Body of pancreas (tissue), 4 donors: ENCODE data around the gene A4GNT. TPM values are rescaled to one million over a fixed set of nuclear protein-coding genes. Genes with fewer than 3 reads are reported as not detected.

Experiments used
- ATAC-seq: fragments of 150-250 bp; one replicate; pipeline ENCODE4 v1.9.1; 2016
- DNase-seq, 4 donors: peaks; one replicate each; pipeline ENCODE4 v3.0.0-alpha.2; 2019
- H3K27ac ChIP-seq, 4 donors: fragments of 200-600 bp; sonication (generic); 1 replicate in 3 of 4; 2 replicates in 1 of 4; pipeline versions ENCODE4 v1.5.1 to v1.6.1; 2016 to 2019; ENCODE audit warnings: mild to moderate bottlenecking in 1 of 4, mixed read lengths in 1 of 4, moderate library complexity in 1 of 4
- H3K27me3 ChIP-seq, 2 donors: fragments of 200-600 bp; sonication (generic); one replicate each; pipeline ENCODE4 v1.6.0; 2016; ENCODE audit warnings: mild to moderate bottlenecking in 1 of 2
- H3K36me3 ChIP-seq, 2 donors: fragments of 200-600 bp; sonication (generic); replicated peaks in 1 of 2; 2 replicates each; pipeline ENCODE4 v1.5.1; 2016; ENCODE audit warnings: low read depth in 2 of 2; ENCODE audit not compliant: insufficient read depth in 1 of 2
- H3K4me1 ChIP-seq: fragments of 200-600 bp; sonication (generic); one replicate; pipeline ENCODE4 v1.6.0; 2016
- H3K4me3 ChIP-seq, 2 donors: fragments of 200-600 bp; sonication (generic); 1 replicate in 1 of 2; 2 replicates in 1 of 2; pipeline ENCODE4 v1.5.1; 2016 to 2019
- H3K9me3 ChIP-seq, 3 donors: fragments of 200-600 bp; sonication (generic); 1 replicate in 2 of 3; 2 replicates in 1 of 3; pipeline ENCODE4 v1.5.1; 2016
- CTCF ChIP-seq, 7 experiments: fragments of 450-650 bp in 4 of 7; fragments of 200-600 bp in 3 of 7; sonication (generic) in 3 of 7; IDR thresholded peaks; one replicate each; pipeline ENCODE4 v1.5.1; 2016 to 2019; ENCODE audit warnings: antibody characterized with exemption in 7 of 7
- POLR2A ChIP-seq, 3 donors: fragments of 450-650 bp; IDR thresholded peaks; one replicate each; pipeline ENCODE4 v1.6.1; 2016; ENCODE audit warnings: antibody characterized with exemption in 3 of 3, mild to moderate bottlenecking in 2 of 3
- WGBS, 2 donors: methylation state at CpG; one replicate each; pipeline ENCODE4 v1.1.5; 2017; 5-methylcytosine and 5-hydroxymethylcytosine counted together
- intact Hi-C: fragments of 100-400 bp; cut with DNase I; formaldehyde crosslinking; loops from one replicate; pipeline ENCODE4 v1.15.1; 2023
- total RNA-seq, 2 donors: library from RNA; depleted of rRNA; stranded (reverse); fragments of >200 nt; gene quantifications; one replicate each; pipeline ENCODE4 v1.1.0, GENCODE V29; 2016

The A4GNT gene
- total RNA-seq, 2 donors from 2014 or later = 1.8 to 4.0 TPM

- H3K4me3 ChIP-seq = no peak overlapping the region
- TF ChIP-seq POLR2A (IDR thresholded peaks at IDR 0.05) = no peak
- TF ChIP-seq CTCF (IDR thresholded peaks at IDR 0.05) = no peak
- H3K36me3 ChIP-seq = no peaks in the 10 kb centered on the region
- H3K27ac ChIP-seq = no peak overlapping the region
- H3K4me1 ChIP-seq = peaks cover 13% of the 10 kb centered on the region
- intact Hi-C loops = no loop called here
- H3K27me3 ChIP-seq = no peaks in the 10 kb centered on the region
- ATAC-seq = no peak
- no peak for DNase-seq
- no peaks in the 10 kb centered on the region for H3K9me3 ChIP-seq
Observed at GRCh38 chr3:138140940-138141339, 8.8 kb upstream of the A4GNT start.

GRCh38 chr3:138139691-138140090, 7.5 kb upstream of the A4GNT start:
- Histone ChIP-seq H3K4me1 (peaks cover 26% of the 10 kb centered on the region), H3K36me3 (no peaks in the 10 kb centered on the region), H3K4me3 (no peak overlapping the region), H3K9me3 (no peaks in the 10 kb centered on the region), H3K27ac (no peak overlapping the region), H3K27me3 (no peaks in the 10 kb centered on the region)
- ATAC-seq (no peak), DNase-seq (no peak)
- no peak for TF ChIP-seq CTCF (IDR thresholded peaks at IDR 0.05)
- TF ChIP-seq POLR2A (IDR thresholded peaks at IDR 0.05) = no peak
- intact Hi-C loops = no loop called here
- WGBS, 2 donors = 46 to 73% methylated on average over 2 of the region's 2 CpGs

GRCh38 chr3:138137861-138138260, 5.7 kb upstream of the A4GNT start:
- no peak for ATAC-seq
- intact Hi-C loops = no loop called here
- no peak for DNase-seq
- Histone ChIP-seq H3K36me3 (no peaks in the 10 kb centered on the region), H3K27ac (peak overlapping the region in 1 of 4 donors; percentile 67), H3K4me1 (peaks cover 44% of the 10 kb centered on the region), H3K4me3 (no peak overlapping the region), H3K27me3 (no peaks in the 10 kb centered on the region), H3K9me3 (no peaks in the 10 kb centered on the region)
- TF ChIP-seq CTCF (IDR thresholded peaks at IDR 0.05) = no peak
- TF ChIP-seq POLR2A (IDR thresholded peaks at IDR 0.05) = no peak
- 54 to 59% methylated on average over 2 of the region's 2 CpGs for WGBS, 2 donors

GRCh38 chr3:138136201-138136600, 4.0 kb upstream of the A4GNT start:
- H3K36me3 ChIP-seq = no peaks in the 10 kb centered on the region
- no peak for DNase-seq
- no peak overlapping the region for H3K4me3 ChIP-seq
- peaks cover 47% of the 10 kb centered on the region for H3K4me1 ChIP-seq
- no peaks in the 10 kb centered on the region for H3K9me3 ChIP-seq
- ATAC-seq = no peak
- H3K27ac ChIP-seq = peak overlapping the region in 3 of 4 donors; percentile 16 to 67 (median 36)
- TF ChIP-seq CTCF (IDR thresholded peaks at IDR 0.05) = no peak
- TF ChIP-seq POLR2A (IDR thresholded peaks at IDR 0.05) = no peak
- H3K27me3 ChIP-seq = no peaks in the 10 kb centered on the region
- WGBS, 2 donors = 42 to 47% methylated on average over 3 of the region's 3 CpGs
- intact Hi-C loops = no loop called here

GRCh38 chr3:138135833-138136194, 3.6 kb upstream of the A4GNT start:
- DNase-seq (no peak), ATAC-seq (peak; percentile 34)
- TF ChIP-seq POLR2A (IDR thresholded peaks at IDR 0.05) (no peak), CTCF (IDR thresholded peaks at IDR 0.05) (no peak)
- intact Hi-C loops = no loop called here
- Histone ChIP-seq H3K9me3 (no peaks in the 10 kb centered on the region), H3K4me1 (peaks cover 47% of the 10 kb centered on the region), H3K27ac (peak overlapping the region in 2 of 4 donors; percentile 36 to 67), H3K36me3 (no peaks in the 10 kb centered on the region), H3K27me3 (no peaks in the 10 kb centered on the region), H3K4me3 (no peak overlapping the region)
- 10% methylated on average over 2 of the region's 2 CpGs for WGBS, 2 donors
